DND-41 (cell line): ENCODE data around the gene DGCR6.
"Not testable (repeated sequence)": the region's sequence is repeated elsewhere in the genome, so short reads cannot be mapped to it uniquely, and the experiment has no call there.

Source experiments
- ATAC-seq: fragments of 200-7000 bp; cut with Tn5 transposase; 3 replicates; pipeline ENCODE4 v1.9.1; 2021; ENCODE audit warnings: low read depth; ENCODE audit not compliant: insufficient read depth
- DNase-seq: peaks from one replicate; pipeline ENCODE4 v3.0.0-alpha.2; 2020
- H2AFZ ChIP-seq: 2 replicates; pipeline ENCODE4 v1.6.0; 2012; ENCODE audit warnings: low read depth, low read length
- H3K27ac ChIP-seq: 2 replicates; pipeline ENCODE4 v1.5.1; 2012; ENCODE audit warnings: low read length, inconsistent platforms
- H3K27me3 ChIP-seq: fragments of 200-600 bp; sonication (generic); 2 replicates; pipeline ENCODE4 v1.6.0; 2012; ENCODE audit warnings: low read length, mild to moderate bottlenecking, inconsistent platforms; ENCODE audit not compliant: insufficient read depth, poor library complexity
- H3K36me3 ChIP-seq: 2 replicates; pipeline ENCODE4 v1.5.1; 2012; ENCODE audit warnings: low read length, inconsistent platforms; ENCODE audit not compliant: insufficient read depth
- H3K4me1 ChIP-seq: 2 replicates; pipeline ENCODE4 v1.5.1; 2012; ENCODE audit warnings: mild to moderate bottlenecking, low read length; ENCODE audit not compliant: insufficient read depth
- H3K4me2 ChIP-seq: 2 replicates; pipeline ENCODE4 v1.6.0; 2012; ENCODE audit warnings: mild to moderate bottlenecking, moderate library complexity, low read length, inconsistent platforms; ENCODE audit not compliant: insufficient read depth
- H3K4me3 ChIP-seq, 2 experiments: fragments of 200-600 bp in 1 of 2; shearing (Covaris generic) in 1 of 2; 2 replicates each; pipeline ENCODE4 v1.5.1; 2012 to 2016; ENCODE audit warnings: inconsistent platforms in 2 of 2, low read length in 2 of 2, mild to moderate bottlenecking in 2 of 2, low read depth in 1 of 2, moderate library complexity in 1 of 2
- H3K79me2 ChIP-seq: 2 replicates; pipeline ENCODE4 v1.6.0; 2012; ENCODE audit warnings: low read length, inconsistent platforms; ENCODE audit not compliant: insufficient read depth
- H3K9ac ChIP-seq: 2 replicates; pipeline ENCODE4 v1.6.0; 2012; ENCODE audit warnings: low read depth, mild to moderate bottlenecking, inconsistent platforms, low read length, moderate library complexity
- H3K9me3 ChIP-seq: 2 replicates; pipeline ENCODE4 v1.5.1; 2012; ENCODE audit warnings: low read length, moderate library complexity, mild to moderate bottlenecking, inconsistent platforms; ENCODE audit not compliant: insufficient read depth, severe bottlenecking
- H4K20me1 ChIP-seq: 2 replicates; pipeline ENCODE4 v1.6.0; 2012; ENCODE audit warnings: low read length; ENCODE audit not compliant: insufficient read depth
- EZH2 ChIP-seq: IDR thresholded peaks from 3 replicates; pipeline ENCODE4 v1.6.1; 2012; ENCODE audit warnings: borderline replicate concordance, low read depth, mild to moderate bottlenecking, moderate library complexity, low read length, inconsistent platforms; ENCODE audit not compliant: severe bottlenecking
- TF ChIP-seq, protein P1 (sequence below): IDR thresholded peaks from 2 replicates; pipeline ENCODE4 v1.5.1; 2012; ENCODE audit warnings: borderline replicate concordance, low read length, moderate library complexity, mild to moderate bottlenecking; ENCODE audit not compliant: poor library complexity, severe bottlenecking; ENCODE audit errors: extremely low read depth

The DGCR6 gene

DNA sequence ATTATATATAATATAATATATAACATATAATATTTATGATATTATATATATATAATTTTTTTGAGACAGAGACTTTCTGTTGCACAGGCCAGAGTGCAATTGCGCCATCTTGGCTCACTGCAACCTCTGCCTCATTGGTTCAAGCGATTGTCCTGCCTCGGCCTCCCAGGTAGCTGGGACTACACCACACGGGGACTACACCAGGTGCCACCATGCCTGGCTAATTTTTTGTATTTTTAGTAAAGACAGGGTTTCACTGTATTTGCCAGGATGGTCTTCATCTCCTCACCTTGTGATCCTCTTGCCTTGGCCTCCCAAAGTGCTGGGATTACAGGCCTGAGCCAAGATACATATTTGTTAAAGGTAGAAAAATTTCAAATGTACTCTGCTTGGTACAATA, 12.3 kb upstream of the DGCR6 start:
- not testable (repeated sequence) for H3K27me3 ChIP-seq, H3K27ac ChIP-seq, H3K9me3 ChIP-seq, H3K4me3 ChIP-seq, H3K79me2 ChIP-seq, H3K9ac ChIP-seq, H3K4me1 ChIP-seq, H2AFZ ChIP-seq, H4K20me1 ChIP-seq, DNase-seq, H3K4me2 ChIP-seq, H3K36me3 ChIP-seq, ATAC-seq

DNA sequence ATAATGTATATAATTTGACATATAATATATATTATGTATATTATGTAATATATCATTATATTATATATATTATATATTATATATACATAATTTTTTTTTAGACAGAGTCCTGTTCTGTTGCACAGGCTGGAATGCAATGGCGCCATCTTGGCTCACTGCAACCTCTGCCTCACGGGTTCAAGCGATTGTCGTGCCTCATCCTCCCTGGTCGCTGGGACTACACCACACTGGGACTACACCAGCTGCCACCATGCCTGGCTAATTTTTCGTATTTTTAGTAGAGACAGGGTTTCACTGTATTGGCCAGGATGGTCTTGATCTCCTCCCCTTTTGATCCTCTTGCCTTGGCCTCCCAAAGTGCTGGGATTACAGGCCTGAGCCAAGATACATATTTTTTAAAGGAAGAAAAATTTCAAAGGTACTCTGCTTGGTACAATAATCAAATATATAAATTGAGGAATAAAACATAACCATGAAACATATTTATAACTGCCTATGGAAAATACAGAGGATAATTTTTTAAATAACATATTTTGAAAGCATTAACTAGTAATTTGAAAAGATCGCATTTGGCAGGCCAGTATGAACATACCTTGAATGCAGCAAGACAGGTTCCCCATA, 10.0 kb upstream of the DGCR6 start:
- H3K9me3 ChIP-seq, H3K9ac ChIP-seq, H3K4me3 ChIP-seq, ATAC-seq, H3K27me3 ChIP-seq, H3K4me1 ChIP-seq, H3K79me2 ChIP-seq, H3K27ac ChIP-seq, DNase-seq, H2AFZ ChIP-seq, H4K20me1 ChIP-seq, H3K36me3 ChIP-seq, H3K4me2 ChIP-seq: not testable (repeated sequence)

DNA sequence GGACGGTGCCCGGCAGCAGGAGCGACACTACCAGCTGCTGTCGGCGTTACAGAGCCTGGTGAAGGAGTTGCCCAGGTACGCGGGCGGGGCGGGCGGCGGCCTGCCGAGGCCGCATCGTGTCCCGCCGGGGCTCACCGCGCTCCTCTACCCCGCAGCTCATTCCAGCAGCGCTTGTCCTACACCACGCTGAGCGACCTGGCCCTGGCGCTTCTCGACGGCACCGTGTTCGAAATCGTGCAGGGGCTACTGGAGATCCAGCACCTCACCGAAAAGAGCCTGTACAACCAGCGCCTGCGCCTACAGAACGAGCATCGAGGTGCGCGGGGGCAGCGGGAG, 258 bp downstream of the DGCR6 start:
- not testable (repeated sequence) for H3K27me3 ChIP-seq, H3K36me3 ChIP-seq, H3K4me1 ChIP-seq, H4K20me1 ChIP-seq, H3K27ac ChIP-seq, H3K9me3 ChIP-seq, H3K4me2 ChIP-seq, DNase-seq, H3K4me3 ChIP-seq, H3K79me2 ChIP-seq, H2AFZ ChIP-seq, H3K9ac ChIP-seq
- ATAC-seq, result peak; percentile 58; the same call in 2 of the 3 replicates

DNA sequence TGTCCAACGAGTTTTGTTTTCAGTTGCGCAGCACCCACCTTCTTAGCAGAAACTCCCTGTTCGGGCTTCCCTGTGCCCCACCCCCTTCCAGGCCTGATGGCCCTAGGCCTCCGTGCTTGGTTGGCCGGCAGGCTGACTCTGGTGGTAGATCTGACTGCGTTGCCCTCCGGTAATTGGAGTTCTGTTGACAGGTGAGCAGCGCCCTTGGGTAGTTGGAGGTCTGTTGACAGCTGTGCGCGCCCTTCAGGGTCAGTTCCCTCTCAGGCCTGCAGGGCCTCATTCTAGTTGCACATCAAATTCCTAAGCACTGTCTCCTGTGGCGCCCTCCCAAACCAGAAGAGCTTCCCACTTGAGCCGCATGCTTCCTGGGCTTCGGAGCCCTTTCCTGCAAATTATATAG, 776 bp downstream of the DGCR6 start:
- Histone ChIP-seq H3K27ac (no peak overlapping the region), H3K4me2 (no peak overlapping the region), H4K20me1 (no peaks in the 10 kb centered on the region), H3K36me3 (no peaks in the 10 kb centered on the region), H3K9me3 (no peaks in the 10 kb centered on the region), H3K79me2 (no peaks in the 10 kb centered on the region), H3K4me1 (no peaks in the 10 kb centered on the region), H3K9ac (no peak overlapping the region), H3K4me3 (no peak overlapping the region), H2AFZ (no peak overlapping the region), H3K27me3 (no peaks in the 10 kb centered on the region)
- DNase-seq (no peak), ATAC-seq (no peak)
- no peak for TF ChIP-seq EZH2
- TF ChIP-seq, protein P1, sequence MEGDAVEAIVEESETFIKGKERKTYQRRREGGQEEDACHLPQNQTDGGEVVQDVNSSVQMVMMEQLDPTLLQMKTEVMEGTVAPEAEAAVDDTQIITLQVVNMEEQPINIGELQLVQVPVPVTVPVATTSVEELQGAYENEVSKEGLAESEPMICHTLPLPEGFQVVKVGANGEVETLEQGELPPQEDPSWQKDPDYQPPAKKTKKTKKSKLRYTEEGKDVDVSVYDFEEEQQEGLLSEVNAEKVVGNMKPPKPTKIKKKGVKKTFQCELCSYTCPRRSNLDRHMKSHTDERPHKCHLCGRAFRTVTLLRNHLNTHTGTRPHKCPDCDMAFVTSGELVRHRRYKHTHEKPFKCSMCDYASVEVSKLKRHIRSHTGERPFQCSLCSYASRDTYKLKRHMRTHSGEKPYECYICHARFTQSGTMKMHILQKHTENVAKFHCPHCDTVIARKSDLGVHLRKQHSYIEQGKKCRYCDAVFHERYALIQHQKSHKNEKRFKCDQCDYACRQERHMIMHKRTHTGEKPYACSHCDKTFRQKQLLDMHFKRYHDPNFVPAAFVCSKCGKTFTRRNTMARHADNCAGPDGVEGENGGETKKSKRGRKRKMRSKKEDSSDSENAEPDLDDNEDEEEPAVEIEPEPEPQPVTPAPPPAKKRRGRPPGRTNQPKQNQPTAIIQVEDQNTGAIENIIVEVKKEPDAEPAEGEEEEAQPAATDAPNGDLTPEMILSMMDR, result no peak

DNA sequence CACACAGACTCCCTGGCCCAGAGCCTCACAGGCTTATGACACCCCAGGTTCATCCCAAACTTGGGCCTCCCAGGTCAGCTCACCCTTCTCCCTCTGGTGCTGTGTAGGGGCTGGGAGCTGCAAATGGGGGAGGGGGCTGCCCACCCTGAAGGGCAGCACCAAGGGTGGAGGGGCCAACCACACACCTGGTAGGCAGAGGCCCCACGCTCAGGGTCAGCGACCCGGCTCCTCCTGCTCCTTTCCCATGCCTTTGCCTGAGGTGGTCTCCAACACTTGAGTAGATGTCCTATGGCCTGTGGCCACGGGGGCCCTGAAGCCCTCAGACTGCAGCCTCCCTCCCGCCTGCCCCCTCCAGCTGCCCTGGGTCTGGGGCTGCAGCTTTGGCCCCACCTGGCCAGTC, 3.4 kb downstream of the DGCR6 start:
- no peak for ATAC-seq
- TF ChIP-seq, protein P1, result no peak
- TF ChIP-seq EZH2, result no peak

DNA sequence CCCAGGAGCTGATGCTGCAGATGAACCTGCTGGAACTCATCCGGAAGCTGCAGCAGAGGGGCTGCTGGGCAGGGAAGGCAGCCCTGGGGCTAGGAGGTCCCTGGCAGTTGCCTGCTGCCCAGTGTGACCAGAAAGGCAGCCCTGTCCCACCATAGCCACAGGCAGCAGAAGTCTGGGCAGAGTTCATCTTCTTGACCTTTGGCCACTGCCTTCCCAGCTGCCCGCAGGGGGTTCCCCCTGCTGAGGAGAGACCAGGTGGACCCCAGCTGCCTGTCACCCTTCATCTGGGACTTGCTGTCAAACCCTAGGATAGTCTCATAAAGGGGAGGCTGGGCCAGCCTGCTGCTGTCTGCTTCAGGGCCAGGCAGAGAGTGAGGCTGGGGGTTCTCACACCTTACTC, 5.4 kb downstream of the DGCR6 start:
- not testable (repeated sequence) for ATAC-seq, H2AFZ ChIP-seq, H3K36me3 ChIP-seq, H3K27me3 ChIP-seq, H4K20me1 ChIP-seq, H3K79me2 ChIP-seq, H3K9ac ChIP-seq, H3K9me3 ChIP-seq, H3K4me1 ChIP-seq, H3K4me3 ChIP-seq, DNase-seq, H3K27ac ChIP-seq, H3K4me2 ChIP-seq

More for the DNA sequence above, 3.4 kb downstream of the DGCR6 start:
- no peak overlapping the region for H3K4me2 ChIP-seq
- DNase-seq, result no peak
- no peak overlapping the region for H3K27ac ChIP-seq
- no peaks in the 10 kb centered on the region for H3K9me3 ChIP-seq
- no peak overlapping the region for H2AFZ ChIP-seq
- H3K79me2 ChIP-seq, result no peaks in the 10 kb centered on the region
- no peaks in the 10 kb centered on the region for H3K4me1 ChIP-seq
- H3K27me3 ChIP-seq, result no peaks in the 10 kb centered on the region
- no peak overlapping the region for H3K9ac ChIP-seq
- H3K4me3 ChIP-seq, result no peak overlapping the region
- no peaks in the 10 kb centered on the region for H4K20me1 ChIP-seq
- no peaks in the 10 kb centered on the region for H3K36me3 ChIP-seq

DNA sequence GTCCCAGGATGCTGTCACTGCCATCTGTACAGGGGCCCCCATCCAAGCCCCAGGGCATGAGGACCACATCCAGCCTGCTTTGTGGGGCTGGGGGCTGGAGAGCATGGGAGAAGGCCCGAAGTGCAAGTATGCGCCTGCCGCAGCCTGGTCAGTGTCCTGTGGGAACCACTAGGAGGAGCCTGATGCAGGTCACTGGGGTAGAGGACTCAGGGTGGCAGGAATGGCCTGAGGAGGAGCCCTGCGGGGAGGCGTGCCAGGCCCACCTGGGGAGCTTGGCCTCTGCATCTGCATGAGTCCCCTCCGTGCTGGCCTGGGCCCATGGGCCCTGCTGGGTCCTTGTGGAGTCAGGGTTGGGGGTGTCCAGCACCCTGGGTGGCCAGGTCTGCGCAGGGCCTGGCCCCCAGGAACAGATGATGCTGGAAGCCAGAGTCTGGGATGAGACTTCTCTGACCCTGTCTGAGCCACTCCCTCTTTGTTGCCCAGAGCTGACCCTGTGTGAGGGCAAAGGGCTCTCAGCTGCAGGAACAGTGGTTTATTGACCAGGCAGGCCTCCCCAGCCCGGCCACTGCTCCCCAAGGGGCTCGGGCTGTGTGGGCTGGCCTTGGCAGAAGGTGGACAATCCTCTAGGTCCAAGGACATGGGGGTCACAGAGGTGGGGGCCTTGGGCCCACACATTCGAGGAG, 6.3 kb downstream of the DGCR6 start:
- H4K20me1 ChIP-seq, H3K9me3 ChIP-seq, H3K27me3 ChIP-seq, H3K9ac ChIP-seq, H3K4me1 ChIP-seq, H3K4me2 ChIP-seq, H2AFZ ChIP-seq, H3K27ac ChIP-seq, H3K36me3 ChIP-seq, H3K4me3 ChIP-seq, H3K79me2 ChIP-seq, DNase-seq, ATAC-seq: not testable (repeated sequence)
